PC-9 (cell line): ENCODE data around the gene ANO2. TPM values are rescaled to one million over a fixed set of nuclear protein-coding genes. Genes with fewer than 3 reads are reported as not detected.

Experiments
- BruUV-seq: library from RNA; stranded (reverse); fragments of 400-500 nt; replicated peaks from 2 replicates; lab custom pipeline; 2021; lab: Mats Ljungman, UMichigan
- CTCF ChIA-PET: fragments of 300-600 bp; sonication (Branson Sonifier 250); formaldehyde crosslinking; loops from one replicate; lab custom pipeline; 2022; ENCODE audit warnings: antibody characterized with exemption; lab: Charles Lee
- POLR2A ChIA-PET: fragments of 300-600 bp; sonication (Branson Sonifier 250); formaldehyde crosslinking; loops from one replicate; lab custom pipeline; 2022; ENCODE audit warnings: antibody characterized with exemption; ENCODE audit not compliant: unreplicated experiment; lab: Charles Lee
- DNase-seq, 2 experiments: peaks; one replicate each; pipeline versions ENCODE4 v3.0.0 to v3.0.0-alpha.2; 2015 to 2022; ENCODE audit warnings: mixed read lengths in 1 of 2
- H2AFZ ChIP-seq: fragments of 200-600 bp; sonication (generic); 2 replicates; pipeline ENCODE4 v1.8.1; 2017; ENCODE audit warnings: antibody characterized with exemption
- H3F3A ChIP-seq: fragments of 200-600 bp; sonication (generic); 2 replicates; pipeline ENCODE4 v1.8.1; 2017; ENCODE audit warnings: antibody characterized with exemption, mild to moderate bottlenecking, low read depth; ENCODE audit not compliant: insufficient read depth
- H3K27ac ChIP-seq: fragments of 200-600 bp; sonication (generic); 2 replicates; pipeline ENCODE4 v1.6.1; 2016; ENCODE audit warnings: mixed run types
- H3K27me3 ChIP-seq: fragments of 200-600 bp; sonication (generic); 2 replicates; pipeline ENCODE4 v1.6.1; 2016; ENCODE audit warnings: low read depth, mixed run types; ENCODE audit not compliant: insufficient read depth
- H3K36me3 ChIP-seq: fragments of 200-600 bp; sonication (generic); 2 replicates; pipeline ENCODE4 v1.6.1; 2016; ENCODE audit warnings: low read depth, mixed run types
- H3K4me1 ChIP-seq: fragments of 200-600 bp; sonication (generic); replicated peaks from 2 replicates; pipeline ENCODE4 v1.6.1; 2016; ENCODE audit warnings: mixed run types; ENCODE audit not compliant: insufficient read depth
- H3K4me2 ChIP-seq: fragments of 200-600 bp; sonication (generic); 2 replicates; pipeline ENCODE4 v1.6.1; 2017; ENCODE audit warnings: mixed run types
- H3K4me3 ChIP-seq: fragments of 200-600 bp; sonication (generic); 2 replicates; pipeline ENCODE4 v1.6.1; 2016; ENCODE audit warnings: mixed run types
- H3K79me2 ChIP-seq: fragments of 200-600 bp; sonication (generic); 2 replicates; pipeline ENCODE4 v1.6.1; 2017; ENCODE audit warnings: low read depth, mixed run types
- H3K9me2 ChIP-seq: fragments of 200-600 bp; sonication (generic); 2 replicates; pipeline ENCODE4 v1.8.1; 2017; ENCODE audit warnings: mild to moderate bottlenecking; ENCODE audit not compliant: insufficient read depth
- H3K9me3 ChIP-seq: fragments of 200-600 bp; sonication (generic); 2 replicates; pipeline ENCODE4 v1.8.1; 2016; ENCODE audit warnings: low read depth; ENCODE audit not compliant: insufficient read depth
- H4K20me1 ChIP-seq: fragments of 200-600 bp; sonication (generic); 2 replicates; pipeline ENCODE4 v1.8.1; 2017; ENCODE audit not compliant: insufficient read depth
- CTCF ChIP-seq: fragments of 200-600 bp; sonication (generic); conservative IDR thresholded peaks from 2 replicates; pipeline ENCODE4 v1.6.1; 2017; ENCODE audit warnings: mixed run types, antibody characterized with exemption, mild to moderate bottlenecking, moderate library complexity
- EZH2 ChIP-seq: fragments of 200-600 bp; sonication (generic); IDR thresholded peaks from 2 replicates; pipeline ENCODE4 v1.8.0; 2017; ENCODE audit warnings: antibody characterized with exemption, low read depth
- intact Hi-C: fragments of 100-400 bp; cut with micrococcal nuclease; formaldehyde crosslinking; loops from one replicate; pipeline ENCODE4 v1.10.0; 2022; ENCODE audit not compliant: unreplicated experiment
- total RNA-seq: library from RNA; stranded (reverse); gene quantifications from 2 replicates; pipeline ENCODE4 v1.2.3, GENCODE V29; 2021

ANO2 gene
- total RNA-seq, 1 experiment from 2014 or later = not detected

- no peak for DNase-seq
- Histone ChIP-seq H3K27ac (no peak overlapping the region), H4K20me1 (no peaks in the 10 kb centered on the region), H3K9me2 (no peaks in the 10 kb centered on the region), H3K79me2 (no peaks in the 10 kb centered on the region), H2AFZ (no peak overlapping the region), H3K4me3 (no peak overlapping the region), H3K4me2 (no peak overlapping the region), H3K27me3 (peaks cover 39% of the 10 kb centered on the region), H3K4me1 (no peaks in the 10 kb centered on the region), H3F3A (no peaks in the 10 kb centered on the region), H3K9me3 (no peaks in the 10 kb centered on the region), H3K36me3 (no peaks in the 10 kb centered on the region)
- no TSS peak for BruUV-seq
- no peak for TF ChIP-seq CTCF
- TF ChIP-seq EZH2 = no peak
- intact Hi-C loops = no loop called here
- ChIA-PET POLR2A (no interaction called here), CTCF (no interaction called here)
Measured at GRCh38 chr12:5688226-5688625, 256.8 kb downstream of the ANO2 start.

GRCh38 chr12:5685935-5686334 is 259.1 kb downstream of the ANO2 start:
- H3K4me3 ChIP-seq = no peak overlapping the region
- no TSS peak for BruUV-seq
- no peak for DNase-seq
- no peaks in the 10 kb centered on the region for H3K79me2 ChIP-seq
- intact Hi-C loops = no loop called here
- ChIA-PET POLR2A (no interaction called here), CTCF (no interaction called here)
- no peaks in the 10 kb centered on the region for H3K4me1 ChIP-seq
- no peaks in the 10 kb centered on the region for H4K20me1 ChIP-seq
- no peak overlapping the region for H3K4me2 ChIP-seq
- no peak for TF ChIP-seq EZH2
- no peak for TF ChIP-seq CTCF
- peaks cover 34% of the 10 kb centered on the region for H3K27me3 ChIP-seq
- H3F3A ChIP-seq = no peaks in the 10 kb centered on the region
- H3K36me3 ChIP-seq = no peaks in the 10 kb centered on the region
- no peak overlapping the region for H3K27ac ChIP-seq
- H3K9me2 ChIP-seq = no peaks in the 10 kb centered on the region
- no peaks in the 10 kb centered on the region for H3K9me3 ChIP-seq
- no peak overlapping the region for H2AFZ ChIP-seq

- Histone ChIP-seq H3K4me1 (no peaks in the 10 kb centered on the region), H3K4me2 (no peak overlapping the region), H3K4me3 (no peak overlapping the region), H2AFZ (no peak overlapping the region), H3F3A (no peaks in the 10 kb centered on the region), H3K27ac (no peak overlapping the region), H4K20me1 (no peaks in the 10 kb centered on the region), H3K9me3 (no peaks in the 10 kb centered on the region), H3K27me3 (peaks cover 34% of the 10 kb centered on the region), H3K36me3 (no peaks in the 10 kb centered on the region), H3K79me2 (no peaks in the 10 kb centered on the region), H3K9me2 (no peaks in the 10 kb centered on the region)
- TF ChIP-seq CTCF (no peak), EZH2 (no peak)
- ChIA-PET POLR2A (no interaction called here), CTCF (no interaction called here)
- no TSS peak for BruUV-seq
- intact Hi-C loops = no loop called here
- DNase-seq = no peak
Measured at GRCh38 chr12:5684989-5685388, 260.1 kb downstream of the ANO2 start.
